Stimulated activated CD8-positive, alpha-beta memory T cell treated with anti-CD3 and anti-CD28 coated beads, Interleukin-7, amount 100 ng/mL, for 1 hour (primary cell): Measurements from ENCODE around the gene PPP4R2.

Experiments used
- DNase-seq, 2 donors: peaks; one replicate each; pipeline ENCODE4 v3.0.0-alpha.2; 2020; ENCODE audit warnings: low read depth in 2 of 2

PPP4R2 gene

DNA sequence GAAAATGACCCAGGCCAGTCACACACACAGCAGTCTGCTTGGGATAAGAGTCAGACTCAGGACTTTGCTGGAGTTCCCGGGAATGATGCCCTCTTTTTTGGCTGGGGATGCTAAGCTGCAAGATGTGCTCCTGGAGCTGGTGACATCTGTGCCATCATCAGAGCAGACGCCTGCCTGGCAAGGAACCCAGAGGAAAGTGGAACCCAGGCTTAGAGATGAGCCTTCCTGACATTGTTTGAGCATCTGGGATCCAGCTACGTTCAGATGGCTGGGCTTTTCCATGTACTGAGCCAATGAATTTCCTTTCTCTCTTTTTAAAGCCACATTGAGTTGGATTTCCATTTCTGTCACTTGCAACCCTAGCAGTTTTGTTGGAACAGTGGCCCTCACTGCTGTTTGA, 118.1 kb downstream of the PPP4R2 start:
- DNase-seq = no peak

DNA sequence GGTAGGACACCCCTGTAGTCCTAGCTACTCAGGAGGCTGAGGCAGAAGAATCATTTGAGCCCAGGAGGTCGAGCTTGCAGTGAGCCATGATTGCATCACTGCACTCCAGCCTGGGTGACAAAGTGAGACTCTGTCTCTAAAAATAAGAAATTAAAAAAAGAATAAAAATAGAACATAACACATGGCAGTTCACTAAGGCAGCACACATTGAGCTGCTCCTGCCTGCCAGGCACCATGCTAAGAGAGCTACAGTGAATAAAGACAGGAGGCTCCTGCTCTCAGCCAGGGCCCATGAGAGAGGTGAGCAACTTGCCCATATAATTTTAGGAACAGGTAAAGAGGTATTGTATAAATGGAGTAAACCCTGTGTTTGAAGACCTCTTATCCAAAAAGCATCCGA, 119.2 kb downstream of the PPP4R2 start:
- no peak for DNase-seq
